ENCODE measurements around the gene CBLB. TPM values are rescaled to one million over a fixed set of nuclear protein-coding genes. Genes with fewer than 3 reads are reported as not detected.

The CBLB gene
- total and polyA plus RNA-seq, 2 experiments from 2014 or later = 20.5 to 47.7 TPM

GRCh38 chr3:105906836-105907235 is 38.0 kb upstream of the CBLB start:
- no peaks in the 10 kb centered on the region for H4K20me1 ChIP-seq (replicated peaks; ENCODE audit: insufficient read depth)
- Mint-ChIP-seq H3K27me3 (ENCODE audit: insufficient read depth, low read depth, poor library complexity) (no peaks in the 10 kb centered on the region), H3K9me3 (no peaks in the 10 kb centered on the region), H3K36me3 (ENCODE audit: low read depth) (no peaks in the 10 kb centered on the region), H3K27ac (no peak overlapping the region), H3K4me3 (no peak overlapping the region), H3K4me1 (peaks cover 3% of the 10 kb centered on the region; the same call in 1 of the 3 replicates)
- H3K27me3 ChIP-seq (ENCODE audit: insufficient read depth) = no peaks in the 10 kb centered on the region
- DNase-seq (ENCODE audit: low spot score) = no peak
- ATAC-seq = no peak
- no peak overlapping the region for H2AFZ ChIP-seq
- no peaks in the 10 kb centered on the region; the same call in 1 of the 2 replicates for H3K9me2 ChIP-seq (ENCODE audit: insufficient read depth)
- H3K79me2 ChIP-seq (replicated peaks; ENCODE audit: insufficient read depth) = no peaks in the 10 kb centered on the region
- no peak overlapping the region for H3K4me2 ChIP-seq
- no peaks in the 10 kb centered on the region for H3F3A ChIP-seq (replicated peaks; ENCODE audit: low read depth)
- no peaks in the 10 kb centered on the region for H3K36me3 ChIP-seq (ENCODE audit: insufficient read depth)
- no peaks in the 10 kb centered on the region for H3K4me1 ChIP-seq (ENCODE audit: insufficient read depth)
- TF ChIP-seq EZH2 (IDR thresholded peaks at IDR 0.05; ENCODE audit: low read depth, unreplicated experiment) = no peak
- no peak for TF ChIP-seq ZNF114 (CRISPR knock-in tag; IDR thresholded peaks at IDR 0.05)
- no peak for TF ChIP-seq POLR2AphosphoS5 (IDR thresholded peaks at IDR 0.05; ENCODE audit: low read depth)
- no peak for TF ChIP-seq EZH2phosphoT487 (IDR thresholded peaks at IDR 0.05; ENCODE audit: unreplicated experiment)
- TF ChIP-seq REST (IDR thresholded peaks at IDR 0.05; ENCODE audit: unreplicated experiment) = no peak
- TF ChIP-seq, protein P1, sequence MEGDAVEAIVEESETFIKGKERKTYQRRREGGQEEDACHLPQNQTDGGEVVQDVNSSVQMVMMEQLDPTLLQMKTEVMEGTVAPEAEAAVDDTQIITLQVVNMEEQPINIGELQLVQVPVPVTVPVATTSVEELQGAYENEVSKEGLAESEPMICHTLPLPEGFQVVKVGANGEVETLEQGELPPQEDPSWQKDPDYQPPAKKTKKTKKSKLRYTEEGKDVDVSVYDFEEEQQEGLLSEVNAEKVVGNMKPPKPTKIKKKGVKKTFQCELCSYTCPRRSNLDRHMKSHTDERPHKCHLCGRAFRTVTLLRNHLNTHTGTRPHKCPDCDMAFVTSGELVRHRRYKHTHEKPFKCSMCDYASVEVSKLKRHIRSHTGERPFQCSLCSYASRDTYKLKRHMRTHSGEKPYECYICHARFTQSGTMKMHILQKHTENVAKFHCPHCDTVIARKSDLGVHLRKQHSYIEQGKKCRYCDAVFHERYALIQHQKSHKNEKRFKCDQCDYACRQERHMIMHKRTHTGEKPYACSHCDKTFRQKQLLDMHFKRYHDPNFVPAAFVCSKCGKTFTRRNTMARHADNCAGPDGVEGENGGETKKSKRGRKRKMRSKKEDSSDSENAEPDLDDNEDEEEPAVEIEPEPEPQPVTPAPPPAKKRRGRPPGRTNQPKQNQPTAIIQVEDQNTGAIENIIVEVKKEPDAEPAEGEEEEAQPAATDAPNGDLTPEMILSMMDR (conservative IDR thresholded peaks at IDR 0.05; ENCODE audit: low read depth in 2 of 2) = no peak
- TF ChIP-seq ZNF331 (CRISPR knock-in tag; IDR thresholded peaks at IDR 0.05; ENCODE audit: low read depth) = no peak
- TF ChIP-seq ZNF462 (CRISPR knock-in tag; IDR thresholded peaks at IDR 0.05) = no peak
- TF ChIP-seq NANOG (IDR thresholded peaks at IDR 0.05; ENCODE audit: borderline replicate concordance) = no peak
- TF ChIP-seq STAT1 (IDR thresholded peaks at IDR 0.05; ENCODE audit: unreplicated experiment) = no peak
- no peak for TF ChIP-seq CREB1 (CRISPR knock-in tag; IDR thresholded peaks at IDR 0.05; ENCODE audit: low read depth)
- TF ChIP-seq, protein P2, sequence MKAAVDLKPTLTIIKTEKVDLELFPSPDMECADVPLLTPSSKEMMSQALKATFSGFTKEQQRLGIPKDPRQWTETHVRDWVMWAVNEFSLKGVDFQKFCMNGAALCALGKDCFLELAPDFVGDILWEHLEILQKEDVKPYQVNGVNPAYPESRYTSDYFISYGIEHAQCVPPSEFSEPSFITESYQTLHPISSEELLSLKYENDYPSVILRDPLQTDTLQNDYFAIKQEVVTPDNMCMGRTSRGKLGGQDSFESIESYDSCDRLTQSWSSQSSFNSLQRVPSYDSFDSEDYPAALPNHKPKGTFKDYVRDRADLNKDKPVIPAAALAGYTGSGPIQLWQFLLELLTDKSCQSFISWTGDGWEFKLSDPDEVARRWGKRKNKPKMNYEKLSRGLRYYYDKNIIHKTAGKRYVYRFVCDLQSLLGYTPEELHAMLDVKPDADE (IDR thresholded peaks at IDR 0.05) = no peak
- TF ChIP-seq JUNB (IDR thresholded peaks at IDR 0.05; ENCODE audit: unreplicated experiment) = no peak
- no peak overlapping the region for H3K4me3 ChIP-seq
- H3K27ac ChIP-seq (ENCODE audit: low read depth) = no peak overlapping the region

Measured in GM23338 (cell line).